ENCODE results near the gene IFT74.

DNA sequence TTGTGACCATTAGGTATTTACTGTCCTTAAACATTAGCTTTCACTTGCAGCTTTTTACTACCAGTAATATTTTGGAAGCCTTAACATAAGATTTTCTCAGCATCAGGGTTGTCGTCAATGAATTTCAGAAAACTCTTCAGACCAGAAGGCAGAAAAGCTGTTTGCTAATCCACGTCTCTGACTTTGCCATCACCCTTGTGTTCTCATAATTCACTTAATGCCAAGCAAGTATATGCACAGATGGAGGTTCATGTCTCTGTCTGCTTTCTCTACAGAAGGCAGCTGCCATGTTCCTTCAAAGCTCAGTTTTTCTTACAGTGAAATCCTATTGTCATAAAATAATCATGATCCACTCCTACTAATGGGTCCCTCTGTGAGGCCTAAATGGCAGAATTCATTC lies 87.0 kb downstream of the IFT74 start:
- TF ChIP-seq CTCF (IDR thresholded peaks at IDR 0.05) (no peak), POLR2A (IDR thresholded peaks at IDR 0.05) (no peak)

All from uterus (tissue), 2 donors.